ENCODE data around the gene IL4.

DNA sequence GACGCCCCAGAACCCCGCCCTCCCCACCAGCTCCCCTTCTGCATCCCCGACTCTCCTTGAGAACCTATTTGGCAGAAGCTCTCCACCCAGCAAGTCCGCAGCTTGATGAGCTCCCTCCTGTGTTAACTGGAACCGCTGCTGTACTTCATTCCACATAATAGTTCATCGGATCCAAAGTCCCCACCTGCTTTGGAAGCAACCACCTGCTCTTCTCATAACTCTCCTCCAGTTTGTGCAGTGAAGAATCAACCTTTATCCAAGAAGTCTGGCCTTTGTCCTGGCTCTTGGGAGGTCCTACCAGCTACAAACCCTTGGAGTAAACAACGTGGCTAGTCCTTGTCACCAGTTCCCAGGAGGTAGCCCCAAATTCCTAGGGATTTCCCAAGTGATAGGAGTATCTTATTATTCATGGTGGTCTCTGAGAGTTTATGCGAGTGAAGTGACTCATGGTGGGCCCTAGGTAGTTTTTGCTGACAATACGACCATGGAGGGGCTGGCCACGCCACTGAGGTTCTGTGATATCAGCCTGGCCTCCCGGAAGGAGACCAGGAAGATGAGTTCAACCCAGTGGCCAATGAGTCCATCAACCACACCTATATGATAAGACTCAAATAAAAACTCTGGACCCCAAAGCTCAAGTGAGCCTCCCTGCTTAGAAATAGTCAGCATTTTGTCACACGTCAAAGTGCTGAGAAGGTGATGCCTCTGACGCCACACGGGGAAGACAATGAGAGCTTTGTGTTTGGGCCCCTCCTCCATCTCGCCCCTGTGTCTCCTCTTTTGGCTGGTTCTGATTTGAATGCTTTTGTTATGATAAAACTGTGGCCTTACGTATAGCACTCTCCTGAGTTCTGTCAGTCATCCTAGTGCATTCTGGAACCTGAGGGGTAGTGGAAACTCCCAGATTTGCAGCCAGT is 3.6 kb upstream of the IL4 start:
- TF ChIP-seq ZNF70 (CRISPR knock-in tag; IDR thresholded peaks at IDR 0.05) (no peak), OSR1 (CRISPR knock-in tag; IDR thresholded peaks at IDR 0.05) (no peak), ZNF565 (CRISPR knock-in tag; conservative IDR thresholded peaks at IDR 0.05; ENCODE audit: low read depth) (no peak), ZNF8 (CRISPR knock-in tag; IDR thresholded peaks at IDR 0.05) (no peak)
- TF ChIP-seq, protein P1, sequence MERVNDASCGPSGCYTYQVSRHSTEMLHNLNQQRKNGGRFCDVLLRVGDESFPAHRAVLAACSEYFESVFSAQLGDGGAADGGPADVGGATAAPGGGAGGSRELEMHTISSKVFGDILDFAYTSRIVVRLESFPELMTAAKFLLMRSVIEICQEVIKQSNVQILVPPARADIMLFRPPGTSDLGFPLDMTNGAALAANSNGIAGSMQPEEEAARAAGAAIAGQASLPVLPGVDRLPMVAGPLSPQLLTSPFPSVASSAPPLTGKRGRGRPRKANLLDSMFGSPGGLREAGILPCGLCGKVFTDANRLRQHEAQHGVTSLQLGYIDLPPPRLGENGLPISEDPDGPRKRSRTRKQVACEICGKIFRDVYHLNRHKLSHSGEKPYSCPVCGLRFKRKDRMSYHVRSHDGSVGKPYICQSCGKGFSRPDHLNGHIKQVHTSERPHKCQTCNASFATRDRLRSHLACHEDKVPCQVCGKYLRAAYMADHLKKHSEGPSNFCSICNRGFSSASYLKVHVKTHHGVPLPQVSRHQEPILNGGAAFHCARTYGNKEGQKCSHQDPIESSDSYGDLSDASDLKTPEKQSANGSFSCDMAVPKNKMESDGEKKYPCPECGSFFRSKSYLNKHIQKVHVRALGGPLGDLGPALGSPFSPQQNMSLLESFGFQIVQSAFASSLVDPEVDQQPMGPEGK (CRISPR knock-in tag; IDR thresholded peaks at IDR 0.05; ENCODE audit: borderline replicate concordance) = no peak
